Activated CD4-positive, alpha-beta memory T cell treated with anti-CD3 and anti-CD28 coated beads for 36 hours (primary cell): Measurements from ENCODE around the gene KCTD3. TPM values are rescaled to one million over a fixed set of nuclear protein-coding genes. Genes with fewer than 3 reads are reported as not detected.
A peak's percentile ranks its signal among the peaks of the same experiment; 100 is the strongest.

ENCODE experiments used
- CTCF ChIA-PET: fragments of 350-600 bp; sonication (Branson Sonifier 250); formaldehyde crosslinking; loops from one replicate; lab custom pipeline; 2021; ENCODE audit warnings: antibody characterized with exemption, inconsistent platforms; lab: Charles Lee
- POLR2A ChIA-PET: fragments of 350-600 bp; sonication (Branson Sonifier 250); formaldehyde crosslinking; loops from one replicate; lab custom pipeline; 2021; ENCODE audit warnings: antibody characterized with exemption; lab: Charles Lee
- DNase-seq: peaks from one replicate; pipeline ENCODE4 v3.0.0-alpha.2; 2020
- H3K27ac Mint-ChIP-seq: one replicate; pipeline ENCODE4 v1.8.0; 2021; ENCODE audit warnings: mixed read lengths
- H3K27me3 Mint-ChIP-seq: one replicate; pipeline ENCODE4 v1.8.0; 2021; ENCODE audit warnings: mixed read lengths
- H3K36me3 Mint-ChIP-seq: one replicate; pipeline ENCODE4 v1.8.0; 2021; ENCODE audit warnings: mixed read lengths
- H3K4me1 Mint-ChIP-seq: one replicate; pipeline ENCODE4 v1.8.0; 2021; ENCODE audit warnings: low read depth, mixed read lengths
- H3K4me3 Mint-ChIP-seq: one replicate; pipeline ENCODE4 v1.8.0; 2021; ENCODE audit warnings: mild to moderate bottlenecking, mixed read lengths
- H3K9me3 Mint-ChIP-seq: one replicate; pipeline ENCODE4 v1.8.0; 2021; ENCODE audit warnings: mixed read lengths
- intact Hi-C: fragments of 100-400 bp; cut with micrococcal nuclease; formaldehyde crosslinking; loops from one replicate; pipeline ENCODE4 v1.15.1; 2023
- total RNA-seq, 2 experiments: library from RNA; stranded (reverse); gene quantifications; one replicate each; pipeline ENCODE4 v1.2.3, GENCODE V29; 2021

KCTD3 gene
- total RNA-seq, 2 experiments from 2014 or later: 1.3 to 2.7 TPM

DNA sequence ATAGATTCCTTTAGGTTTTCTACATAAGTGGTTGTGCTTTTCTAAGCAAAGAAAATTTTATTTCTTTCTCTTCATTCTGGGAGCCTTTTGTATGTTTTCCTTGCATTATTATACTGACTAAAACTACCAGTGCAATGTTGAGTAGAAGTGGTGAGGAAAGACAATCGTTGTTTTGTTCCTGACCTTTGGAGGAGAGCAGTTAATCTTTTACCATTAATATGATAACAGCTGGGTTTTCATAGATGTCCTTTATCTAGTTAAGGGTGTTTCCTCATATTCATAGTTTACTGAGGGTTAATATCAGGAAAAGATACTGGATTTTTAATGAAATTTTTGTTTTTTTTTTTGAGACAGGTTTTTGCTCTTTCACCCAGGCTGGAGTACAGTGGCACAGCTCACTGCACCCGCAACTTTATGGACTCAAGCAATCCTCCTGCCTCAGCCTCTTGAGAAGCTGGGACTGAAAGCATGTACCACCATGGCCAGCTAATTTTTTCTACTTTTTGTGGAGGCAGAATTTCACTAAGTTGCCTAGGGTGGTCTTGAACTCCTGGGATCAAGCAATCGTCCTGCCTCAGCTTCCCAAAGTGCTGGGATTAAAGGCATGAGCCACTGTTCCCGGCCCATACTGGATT lies 9.0 kb upstream of the KCTD3 start:
- Mint-ChIP-seq H3K4me1 (no peaks in the 10 kb centered on the region), H3K9me3 (peaks cover 16% of the 10 kb centered on the region), H3K27me3 (peaks cover 9% of the 10 kb centered on the region), H3K36me3 (peaks cover 2% of the 10 kb centered on the region), H3K4me3 (no peak overlapping the region), H3K27ac (no peak overlapping the region)
- no peak for DNase-seq
- CTCF ChIA-PET: interaction anchor here (0.6 kb wide), 1 partner anchor 22 kb away, joined by 6 read pairs; no protein-coding TSS in a partner anchor
- intact Hi-C loops: no loop called here
- POLR2A ChIA-PET: no interaction called here

DNA sequence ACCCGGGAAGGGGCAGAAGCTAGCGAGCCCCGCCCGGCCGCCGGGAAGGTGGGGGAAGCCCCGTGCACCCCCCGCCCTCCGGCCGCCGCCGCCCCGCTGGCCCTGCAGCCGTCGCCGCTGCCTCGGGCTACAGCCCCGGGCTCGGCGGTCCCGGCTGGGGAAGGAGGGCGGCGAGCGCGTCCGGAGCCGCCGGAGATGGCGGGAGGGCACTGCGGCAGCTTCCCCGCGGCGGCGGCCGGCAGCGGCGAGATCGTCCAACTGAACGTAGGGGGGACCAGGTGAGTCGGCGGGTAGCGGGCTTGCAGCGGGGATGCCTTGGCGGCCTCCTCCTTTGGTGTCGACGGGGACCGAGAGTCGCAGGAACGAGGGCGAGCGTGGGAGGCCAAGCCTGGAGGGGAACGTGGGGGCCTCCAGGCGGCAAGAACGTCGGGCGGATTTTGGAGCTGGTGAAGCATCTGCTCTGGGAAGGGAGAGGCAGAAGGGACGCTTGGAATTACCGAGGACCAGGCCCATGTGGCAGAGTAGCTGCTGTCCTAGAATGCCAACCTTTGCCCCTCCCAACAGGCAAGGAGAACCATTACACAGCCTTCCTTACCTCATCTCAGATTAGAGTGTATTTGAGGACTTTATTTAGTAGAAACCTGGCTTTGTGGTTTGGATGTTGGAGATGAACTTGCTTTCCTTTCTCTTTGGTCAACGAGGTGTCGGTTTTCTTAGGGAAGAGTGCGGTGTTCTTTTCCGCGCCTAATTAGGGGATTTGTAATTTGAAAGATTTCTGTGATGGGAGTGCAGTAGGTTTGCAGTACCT lies 591 bp downstream of the KCTD3 start:
- CTCF ChIA-PET: no interaction called here

GRCh38 chr1:215568299-215568692 lies 1.2 kb downstream of the KCTD3 start:
- H3K4me1 Mint-ChIP-seq: peaks cover 29% of the 10 kb centered on the region
- H3K9me3 Mint-ChIP-seq: no peaks in the 10 kb centered on the region
- intact Hi-C loops: no loop called here
- no peaks in the 10 kb centered on the region for H3K36me3 Mint-ChIP-seq
- peak overlapping the region; percentile 86 for H3K4me3 Mint-ChIP-seq
- H3K27ac Mint-ChIP-seq: peak overlapping the region; percentile 18
- ChIA-PET CTCF (no interaction called here), POLR2A (no interaction called here)
- H3K27me3 Mint-ChIP-seq: peaks cover 17% of the 10 kb centered on the region
- no peak for DNase-seq

More for the DNA sequence above, 591 bp downstream of the KCTD3 start:
- Mint-ChIP-seq H3K27ac (peak overlapping the region; percentile 18), H3K36me3 (no peaks in the 10 kb centered on the region), H3K9me3 (no peaks in the 10 kb centered on the region), H3K27me3 (peaks cover 20% of the 10 kb centered on the region), H3K4me3 (peak overlapping the region; percentile 86), H3K4me1 (peaks cover 29% of the 10 kb centered on the region)
- peak; percentile 49 for DNase-seq
- POLR2A ChIA-PET: no interaction called here
- intact Hi-C loops: no loop called here

DNA sequence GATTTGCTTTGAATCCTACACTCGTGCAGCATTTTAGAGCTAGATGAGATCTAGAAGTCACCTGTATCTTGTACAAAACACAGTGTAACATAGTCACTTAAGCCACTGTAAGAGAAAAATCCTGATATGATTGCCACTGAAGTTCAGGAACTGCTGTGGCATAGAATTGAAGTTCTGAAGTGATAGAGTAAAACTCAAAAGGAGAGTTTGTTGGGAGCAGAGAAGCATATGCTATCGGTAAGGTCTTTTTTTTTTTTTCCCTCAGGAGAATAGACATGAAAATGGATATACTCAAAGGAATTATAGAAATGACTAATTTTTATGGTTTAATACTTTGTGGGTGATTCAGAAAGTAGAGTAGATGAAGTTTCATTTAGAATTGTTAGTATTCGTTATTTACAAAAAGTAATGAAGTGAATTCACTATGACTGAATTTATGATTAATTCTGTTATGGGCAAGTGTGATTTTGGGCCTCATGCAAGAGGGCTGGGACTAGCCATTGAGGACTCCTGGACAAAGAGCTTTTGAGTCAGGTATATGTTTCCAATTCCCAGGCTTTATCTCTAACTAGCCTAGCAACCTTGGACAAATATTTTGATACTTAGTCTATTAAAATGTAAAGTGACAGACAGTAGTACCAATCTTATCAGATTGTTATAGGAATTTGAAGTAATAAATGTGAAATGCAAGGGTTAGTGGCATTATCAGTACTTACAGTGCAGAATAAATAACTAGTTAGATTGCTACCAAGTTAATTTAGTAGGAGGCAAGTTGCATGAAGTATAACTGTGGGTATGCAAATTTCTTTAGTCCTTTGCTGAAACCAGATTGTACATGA lies 3.1 kb downstream of the KCTD3 start:
- no peaks in the 10 kb centered on the region for H3K36me3 Mint-ChIP-seq
- H3K4me1 Mint-ChIP-seq: peaks cover 29% of the 10 kb centered on the region
- H3K4me3 Mint-ChIP-seq: no peak overlapping the region
- POLR2A ChIA-PET: no interaction called here
- no peaks in the 10 kb centered on the region for H3K9me3 Mint-ChIP-seq
- peaks cover 17% of the 10 kb centered on the region for H3K27me3 Mint-ChIP-seq
- CTCF ChIA-PET: no interaction called here
- intact Hi-C loops: no loop called here
- no peak overlapping the region for H3K27ac Mint-ChIP-seq
- no peak for DNase-seq

DNA sequence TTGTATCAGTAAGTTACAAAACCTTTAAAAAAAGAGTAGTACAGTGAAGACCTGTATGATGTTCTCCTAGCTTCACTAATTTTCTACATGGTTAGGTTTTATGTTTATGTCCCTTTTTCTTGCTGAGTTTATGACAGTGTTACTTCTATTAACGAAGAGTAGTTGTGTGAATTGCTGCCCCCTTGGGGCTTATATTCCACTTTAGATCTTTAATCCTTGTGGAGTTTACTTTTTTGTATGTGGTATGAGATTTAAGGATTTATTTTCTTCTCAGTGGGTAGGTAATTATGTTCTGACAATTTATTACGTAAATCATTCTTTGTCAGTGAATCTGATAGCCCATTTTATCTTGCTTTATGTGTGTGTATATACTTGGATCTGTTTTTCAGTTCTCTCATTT lies 14.8 kb downstream of the KCTD3 start:
- H3K27me3 Mint-ChIP-seq: no peaks in the 10 kb centered on the region
- DNase-seq: no peak
- ChIA-PET CTCF (no interaction called here), POLR2A (no interaction called here)
- H3K9me3 Mint-ChIP-seq: peaks cover 12% of the 10 kb centered on the region
- H3K36me3 Mint-ChIP-seq: peaks cover 12% of the 10 kb centered on the region
- no peak overlapping the region for H3K27ac Mint-ChIP-seq
- no peaks in the 10 kb centered on the region for H3K4me1 Mint-ChIP-seq
- intact Hi-C loops: no loop called here
- no peak overlapping the region for H3K4me3 Mint-ChIP-seq

DNA sequence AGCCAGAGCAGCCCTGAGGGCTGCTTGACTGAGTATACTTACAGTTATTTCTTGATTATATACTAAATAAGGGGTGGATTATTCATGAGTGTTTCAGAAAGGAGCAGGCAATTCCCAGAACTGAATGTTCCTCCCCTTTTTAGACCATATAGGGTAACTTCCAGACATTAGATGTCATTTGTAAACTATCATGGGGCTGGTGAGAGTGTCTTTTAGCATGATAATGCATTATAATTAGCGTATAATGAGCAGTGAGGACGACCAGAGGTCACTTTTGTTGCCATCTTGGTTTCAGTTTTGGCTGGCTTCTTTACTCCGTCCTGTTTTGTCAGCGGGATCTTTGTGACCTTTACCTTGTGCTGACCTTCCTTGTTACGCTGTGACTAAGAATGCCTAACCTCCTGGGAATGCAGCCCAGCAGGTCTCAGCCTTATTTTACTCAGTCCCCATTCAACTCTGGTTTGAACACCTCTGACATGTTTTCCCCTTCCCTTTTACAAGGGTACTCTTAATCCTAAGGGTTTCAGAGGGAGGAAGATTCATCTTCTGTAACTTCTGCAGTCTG lies 16.2 kb downstream of the KCTD3 start:
- POLR2A ChIA-PET: no interaction called here
- Mint-ChIP-seq H3K27me3 (no peaks in the 10 kb centered on the region), H3K4me1 (no peaks in the 10 kb centered on the region)

GRCh38 chr1:215584389-215584788 lies 17.3 kb downstream of the KCTD3 start:
- H3K36me3 Mint-ChIP-seq: peaks cover 8% of the 10 kb centered on the region
- intact Hi-C loops: no loop called here
- ChIA-PET POLR2A (no interaction called here), CTCF (no interaction called here)
- DNase-seq: no peak
- no peak overlapping the region for H3K4me3 Mint-ChIP-seq
- peaks cover 12% of the 10 kb centered on the region for H3K9me3 Mint-ChIP-seq
- H3K27ac Mint-ChIP-seq: no peak overlapping the region
- H3K27me3 Mint-ChIP-seq: no peaks in the 10 kb centered on the region
- no peaks in the 10 kb centered on the region for H3K4me1 Mint-ChIP-seq

More for the DNA sequence above, 16.2 kb downstream of the KCTD3 start:
- no peak overlapping the region for H3K4me3 Mint-ChIP-seq
- H3K9me3 Mint-ChIP-seq: peaks cover 12% of the 10 kb centered on the region
- peaks cover 12% of the 10 kb centered on the region for H3K36me3 Mint-ChIP-seq
- intact Hi-C loops: no loop called here
- DNase-seq: no peak
- H3K27ac Mint-ChIP-seq: no peak overlapping the region
- CTCF ChIA-PET: no interaction called here

DNA sequence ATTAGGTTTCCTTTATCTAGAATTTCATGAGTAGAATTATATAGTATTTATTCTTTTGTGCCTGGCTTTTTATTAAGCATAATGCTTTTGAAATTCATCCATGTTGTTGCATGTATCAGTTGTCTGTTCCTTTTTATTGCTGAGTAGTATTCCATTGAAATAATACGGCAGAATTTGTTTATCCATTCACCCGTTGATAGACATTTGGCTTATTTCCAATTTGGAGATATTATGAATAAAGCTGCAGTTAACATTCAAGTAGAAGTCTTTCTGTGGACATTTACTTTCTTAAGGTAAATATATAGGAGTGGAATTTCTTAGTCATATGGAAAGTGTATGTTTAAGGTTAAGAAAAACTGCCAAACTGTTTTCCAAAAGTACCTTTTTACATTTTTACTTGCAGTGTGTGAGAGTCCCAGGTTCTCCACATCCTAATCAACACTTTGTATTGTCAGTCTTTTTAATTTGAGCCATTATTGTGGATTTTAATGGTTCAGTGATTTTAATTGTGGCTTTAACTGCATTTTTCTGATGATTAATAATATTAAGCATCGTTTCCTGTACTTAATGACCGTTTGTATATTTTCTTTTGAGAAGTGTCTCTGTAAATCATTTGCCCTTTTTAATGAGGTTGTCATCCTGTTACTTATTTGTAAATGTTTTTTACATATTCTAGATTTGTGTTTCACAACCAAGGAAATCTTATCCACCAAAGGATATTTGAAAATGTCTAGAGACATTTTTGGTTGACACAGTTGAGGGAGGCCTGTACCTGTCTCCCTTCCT lies 22.7 kb downstream of the KCTD3 start:
- POLR2A ChIA-PET: no interaction called here
- CTCF ChIA-PET: no interaction called here
- intact Hi-C loops: no loop called here
- H3K9me3 Mint-ChIP-seq: peaks cover 4% of the 10 kb centered on the region
- H3K36me3 Mint-ChIP-seq: peaks cover 3% of the 10 kb centered on the region
- H3K4me3 Mint-ChIP-seq: no peak overlapping the region
- peaks cover 2% of the 10 kb centered on the region for H3K4me1 Mint-ChIP-seq
- DNase-seq: no peak
- H3K27ac Mint-ChIP-seq: no peak overlapping the region
- no peaks in the 10 kb centered on the region for H3K27me3 Mint-ChIP-seq

GRCh38 chr1:215590779-215591491 lies 23.8 kb downstream of the KCTD3 start:
- H3K27me3 Mint-ChIP-seq: no peaks in the 10 kb centered on the region
- CTCF ChIA-PET: no interaction called here
- DNase-seq: no peak
- peaks cover 2% of the 10 kb centered on the region for H3K4me1 Mint-ChIP-seq
- peaks cover 3% of the 10 kb centered on the region for H3K36me3 Mint-ChIP-seq
- no peaks in the 10 kb centered on the region for H3K9me3 Mint-ChIP-seq
- H3K27ac Mint-ChIP-seq: no peak overlapping the region
- POLR2A ChIA-PET: no interaction called here
- H3K4me3 Mint-ChIP-seq: no peak overlapping the region
- intact Hi-C loops: no loop called here

DNA sequence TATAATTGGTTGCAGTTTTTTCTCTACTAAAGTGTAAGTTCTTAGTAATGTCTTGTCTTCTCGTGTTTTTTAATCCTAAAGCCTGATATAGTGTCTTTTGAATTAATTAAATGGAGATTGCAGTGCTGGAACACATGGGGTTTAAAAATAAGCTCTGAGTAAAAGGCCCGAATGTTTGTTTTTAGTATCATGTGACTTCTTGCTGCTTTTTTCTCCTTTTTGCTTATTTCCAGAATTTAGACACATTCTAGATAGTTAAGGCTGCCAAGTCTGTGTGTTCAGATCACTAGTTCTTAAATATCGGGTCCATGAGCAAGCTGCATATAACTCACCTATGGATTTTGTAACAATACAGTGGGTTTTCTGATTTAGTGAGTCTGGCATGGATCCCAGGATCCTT lies 27.5 kb downstream of the KCTD3 start:
- DNase-seq: no peak
- H3K4me1 Mint-ChIP-seq: peaks cover 2% of the 10 kb centered on the region
- peaks cover 3% of the 10 kb centered on the region for H3K36me3 Mint-ChIP-seq
- POLR2A ChIA-PET: no interaction called here
- no peak overlapping the region for H3K4me3 Mint-ChIP-seq
- H3K27me3 Mint-ChIP-seq: no peaks in the 10 kb centered on the region
- no peak overlapping the region for H3K27ac Mint-ChIP-seq
- CTCF ChIA-PET: interaction anchor here (1.5 kb wide), 1 partner anchor 9 kb away, joined by 3 read pairs; no protein-coding TSS in a partner anchor
- H3K9me3 Mint-ChIP-seq: no peaks in the 10 kb centered on the region
- intact Hi-C loops: no loop called here

DNA sequence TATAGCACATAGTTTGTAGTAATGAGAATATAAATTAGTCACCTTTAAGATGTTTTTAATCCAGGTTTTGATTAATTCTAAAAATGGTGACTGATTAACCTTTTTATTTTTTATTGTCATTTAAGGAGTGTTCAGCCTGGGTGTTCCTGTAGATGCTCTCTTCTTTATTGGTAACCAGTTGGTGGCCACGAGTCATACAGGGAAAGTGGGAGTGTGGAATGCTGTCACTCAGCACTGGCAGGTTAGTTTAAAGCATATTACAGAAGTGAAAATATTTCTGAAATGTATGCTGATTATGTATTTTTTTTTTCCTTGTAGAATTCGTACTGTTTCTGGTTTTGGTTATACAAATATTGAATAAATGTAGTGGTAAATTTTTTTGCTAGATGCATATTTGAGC lies 28.1 kb downstream of the KCTD3 start:
- Mint-ChIP-seq H3K27ac (no peak overlapping the region), H3K4me3 (no peak overlapping the region), H3K9me3 (no peaks in the 10 kb centered on the region), H3K36me3 (peaks cover 3% of the 10 kb centered on the region), H3K27me3 (no peaks in the 10 kb centered on the region), H3K4me1 (peaks cover 2% of the 10 kb centered on the region)
- intact Hi-C loops: no loop called here
- DNase-seq: no peak
- ChIA-PET POLR2A (no interaction called here), CTCF (interaction anchor here (1.5 kb wide), 1 partner anchor 8 kb away, joined by 3 read pairs; no protein-coding TSS in a partner anchor)
